Panc1 (cell line): ENCODE results near the gene GPRC5C. TPM values are rescaled to one million over a fixed set of nuclear protein-coding genes. Genes with fewer than 3 reads are reported as not detected.

Source experiments
- ATAC-seq: fragments of 200-7000 bp; cut with Tn5 transposase; 2 replicates; pipeline ENCODE4 v1.9.1; 2020; ENCODE audit warnings: mild to moderate bottlenecking, moderate library complexity
- BruUV-seq: library from RNA; stranded (reverse); fragments of 400-500 nt; replicated peaks from 2 replicates; lab custom pipeline; 2021; lab: Mats Ljungman, UMichigan
- CTCF ChIA-PET: fragments of 300-600 bp; sonication (Branson Sonifier 250); formaldehyde crosslinking; loops from one replicate; lab custom pipeline; 2022; ENCODE audit warnings: antibody characterized with exemption; lab: Charles Lee
- POLR2A ChIA-PET: fragments of 300-600 bp; sonication (Branson Sonifier 250); formaldehyde crosslinking; loops from one replicate; lab custom pipeline; 2022; ENCODE audit warnings: antibody characterized with exemption; lab: Charles Lee
- DNase-seq: peaks from one replicate; pipeline ENCODE4 v3.0.0-alpha.2; 2010; ENCODE audit warnings: low read depth, low spot score
- H3K27ac ChIP-seq: 2 replicates; pipeline ENCODE4 v1.5.1; 2011; ENCODE audit warnings: mild to moderate bottlenecking, low read length, inconsistent platforms
- H3K27me3 ChIP-seq: fragments of 200-500 bp; sonication (Bioruptor generic); 2 replicates; pipeline ENCODE4 v1.6.0; 2014; ENCODE audit warnings: low read length, inconsistent platforms; ENCODE audit not compliant: control insufficient read depth, insufficient read depth
- H3K36me3 ChIP-seq: fragments of 200-500 bp; sonication (Bioruptor generic); 2 replicates; pipeline ENCODE4 v1.5.1; 2014; ENCODE audit warnings: inconsistent platforms, mild to moderate bottlenecking, low read length, moderate library complexity; ENCODE audit not compliant: control insufficient read depth, insufficient read depth
- H3K4me1 ChIP-seq: 2 replicates; pipeline ENCODE4 v1.5.1; 2011; ENCODE audit warnings: inconsistent platforms, mild to moderate bottlenecking, low read length, moderate library complexity; ENCODE audit not compliant: control insufficient read depth, insufficient read depth
- H3K4me3 ChIP-seq, 2 experiments: 2 replicates each; pipeline ENCODE4 v1.5.1; 2011 to 2012; ENCODE audit warnings: low read depth in 2 of 2, low read length in 2 of 2, mild to moderate bottlenecking in 2 of 2, inconsistent platforms in 1 of 2, moderate library complexity in 1 of 2
- H3K9me3 ChIP-seq: fragments of 200-500 bp; sonication (Bioruptor generic); 2 replicates; pipeline ENCODE4 v1.5.1; 2014; ENCODE audit warnings: low read depth, mild to moderate bottlenecking, inconsistent platforms, low read length, moderate library complexity; ENCODE audit not compliant: control insufficient read depth, insufficient read depth
- POLR2AphosphoS5 ChIP-seq: IDR thresholded peaks from 2 replicates; pipeline ENCODE4 v1.6.1; 2012; ENCODE audit warnings: mild to moderate bottlenecking, low read depth, low read length, moderate library complexity
- SIN3A ChIP-seq: IDR thresholded peaks from 2 replicates; pipeline ENCODE4 v1.6.1; 2012; ENCODE audit warnings: low read depth, mild to moderate bottlenecking, low read length, moderate library complexity, borderline replicate concordance; ENCODE audit not compliant: insufficient read depth
- TCF7L2 ChIP-seq: IDR thresholded peaks from 2 replicates; pipeline ENCODE4 v1.6.1; 2011; ENCODE audit warnings: mild to moderate bottlenecking, low read depth, low read length, inconsistent platforms
- in situ Hi-C: cut with HindIII; loops from 2 replicates; pipeline ENCODE4 v1.10.0; 2016; ENCODE audit warnings: low sequenced_read_pairs, low pct_unique_long_range_greater_than_20kb
- intact Hi-C: fragments of 100-400 bp; cut with micrococcal nuclease; formaldehyde crosslinking; loops from one replicate; pipeline ENCODE4 v1.10.0; 2022; ENCODE audit not compliant: unreplicated experiment
- total RNA-seq: library from RNA; stranded (reverse); gene quantifications from one replicate; pipeline ENCODE4 v1.2.1, GENCODE V29; 2021; ENCODE audit not compliant: unreplicated experiment
- TF ChIP-seq, protein P1 (sequence below): fragments of 450-650 bp; IDR thresholded peaks from 2 replicates; pipeline ENCODE4 v1.5.1; 2017; ENCODE audit warnings: mild to moderate bottlenecking
- TF ChIP-seq, protein P2 (sequence below), 2 experiments: IDR thresholded peaks; 2 replicates each; pipeline ENCODE4 v1.6.1; 2011 to 2012; ENCODE audit warnings: low read depth in 2 of 2, control low read depth in 1 of 2, low read length in 1 of 2, mild to moderate bottlenecking in 1 of 2, moderate library complexity in 1 of 2; ENCODE audit not compliant: insufficient read depth in 1 of 2

Gene GPRC5C
- total RNA-seq, 1 experiment from 2014 or later, result 57.1 TPM

GRCh38 chr17:74430706-74431567 is 951 bp upstream of the GPRC5C start:
- H3K27ac ChIP-seq, result peak overlapping the region; percentile 84
- BruUV-seq, result no TSS peak
- intact Hi-C loops, result no loop called here

GRCh38 chr17:74432424-74432690 is 469 bp downstream of the GPRC5C start:
- peaks cover 51% of the 10 kb centered on the region for H3K4me1 ChIP-seq
- BruUV-seq, result no TSS peak
- intact Hi-C loops, result no loop called here

More at GRCh38 chr17:74430706-74431567, 951 bp upstream of the GPRC5C start:
- Histone ChIP-seq H3K4me1 (peaks cover 61% of the 10 kb centered on the region), H3K9me3 (no peaks in the 10 kb centered on the region), H3K36me3 (no peaks in the 10 kb centered on the region; the same call in 1 of the 2 replicates), H3K27me3 (no peaks in the 10 kb centered on the region), H3K4me3 (peak overlapping the region; percentile 54 to 73)
- ChIA-PET CTCF (no interaction called here), POLR2A (interaction anchor here (0.6 kb wide), 2 partner anchors 14 to 197 kb away, joined by 8 read pairs; no protein-coding TSS in a partner anchor)
- ATAC-seq (peak; percentile 81), DNase-seq (no peak)
- in situ Hi-C loops, result no loop called here
- TF ChIP-seq, protein P1, sequence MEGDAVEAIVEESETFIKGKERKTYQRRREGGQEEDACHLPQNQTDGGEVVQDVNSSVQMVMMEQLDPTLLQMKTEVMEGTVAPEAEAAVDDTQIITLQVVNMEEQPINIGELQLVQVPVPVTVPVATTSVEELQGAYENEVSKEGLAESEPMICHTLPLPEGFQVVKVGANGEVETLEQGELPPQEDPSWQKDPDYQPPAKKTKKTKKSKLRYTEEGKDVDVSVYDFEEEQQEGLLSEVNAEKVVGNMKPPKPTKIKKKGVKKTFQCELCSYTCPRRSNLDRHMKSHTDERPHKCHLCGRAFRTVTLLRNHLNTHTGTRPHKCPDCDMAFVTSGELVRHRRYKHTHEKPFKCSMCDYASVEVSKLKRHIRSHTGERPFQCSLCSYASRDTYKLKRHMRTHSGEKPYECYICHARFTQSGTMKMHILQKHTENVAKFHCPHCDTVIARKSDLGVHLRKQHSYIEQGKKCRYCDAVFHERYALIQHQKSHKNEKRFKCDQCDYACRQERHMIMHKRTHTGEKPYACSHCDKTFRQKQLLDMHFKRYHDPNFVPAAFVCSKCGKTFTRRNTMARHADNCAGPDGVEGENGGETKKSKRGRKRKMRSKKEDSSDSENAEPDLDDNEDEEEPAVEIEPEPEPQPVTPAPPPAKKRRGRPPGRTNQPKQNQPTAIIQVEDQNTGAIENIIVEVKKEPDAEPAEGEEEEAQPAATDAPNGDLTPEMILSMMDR, result no peak
- peak; percentile 42; the same call in 1 of the 2 replicates for TF ChIP-seq POLR2AphosphoS5

More at GRCh38 chr17:74432424-74432690, 469 bp downstream of the GPRC5C start:
- ATAC-seq (no peak), DNase-seq (no peak)
- Histone ChIP-seq H3K36me3 (no peaks in the 10 kb centered on the region; the same call in 1 of the 2 replicates), H3K9me3 (no peaks in the 10 kb centered on the region), H3K27me3 (no peaks in the 10 kb centered on the region), H3K4me3 (peak overlapping the region; percentile 54 to 73), H3K27ac (no peak overlapping the region)
- POLR2A ChIA-PET, result no interaction called here
- TF ChIP-seq, protein P2, sequence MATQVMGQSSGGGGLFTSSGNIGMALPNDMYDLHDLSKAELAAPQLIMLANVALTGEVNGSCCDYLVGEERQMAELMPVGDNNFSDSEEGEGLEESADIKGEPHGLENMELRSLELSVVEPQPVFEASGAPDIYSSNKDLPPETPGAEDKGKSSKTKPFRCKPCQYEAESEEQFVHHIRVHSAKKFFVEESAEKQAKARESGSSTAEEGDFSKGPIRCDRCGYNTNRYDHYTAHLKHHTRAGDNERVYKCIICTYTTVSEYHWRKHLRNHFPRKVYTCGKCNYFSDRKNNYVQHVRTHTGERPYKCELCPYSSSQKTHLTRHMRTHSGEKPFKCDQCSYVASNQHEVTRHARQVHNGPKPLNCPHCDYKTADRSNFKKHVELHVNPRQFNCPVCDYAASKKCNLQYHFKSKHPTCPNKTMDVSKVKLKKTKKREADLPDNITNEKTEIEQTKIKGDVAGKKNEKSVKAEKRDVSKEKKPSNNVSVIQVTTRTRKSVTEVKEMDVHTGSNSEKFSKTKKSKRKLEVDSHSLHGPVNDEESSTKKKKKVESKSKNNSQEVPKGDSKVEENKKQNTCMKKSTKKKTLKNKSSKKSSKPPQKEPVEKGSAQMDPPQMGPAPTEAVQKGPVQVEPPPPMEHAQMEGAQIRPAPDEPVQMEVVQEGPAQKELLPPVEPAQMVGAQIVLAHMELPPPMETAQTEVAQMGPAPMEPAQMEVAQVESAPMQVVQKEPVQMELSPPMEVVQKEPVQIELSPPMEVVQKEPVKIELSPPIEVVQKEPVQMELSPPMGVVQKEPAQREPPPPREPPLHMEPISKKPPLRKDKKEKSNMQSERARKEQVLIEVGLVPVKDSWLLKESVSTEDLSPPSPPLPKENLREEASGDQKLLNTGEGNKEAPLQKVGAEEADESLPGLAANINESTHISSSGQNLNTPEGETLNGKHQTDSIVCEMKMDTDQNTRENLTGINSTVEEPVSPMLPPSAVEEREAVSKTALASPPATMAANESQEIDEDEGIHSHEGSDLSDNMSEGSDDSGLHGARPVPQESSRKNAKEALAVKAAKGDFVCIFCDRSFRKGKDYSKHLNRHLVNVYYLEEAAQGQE (IDR thresholded peaks at IDR 0.05; ENCODE audit: insufficient read depth in 1 of 2, low read depth in 2 of 2, low read length in 1 of 2), result no peak
- TF ChIP-seq POLR2AphosphoS5, result no peak
- TF ChIP-seq, protein P1, result no peak
- TF ChIP-seq TCF7L2, result no peak
- TF ChIP-seq SIN3A, result no peak
- CTCF ChIA-PET, result no interaction called here
- in situ Hi-C loops, result no loop called here
